Measurements from ENCODE around the gene IGF2BP2.
"Not testable (repeated sequence)": the region's sequence is repeated elsewhere in the genome, so short reads cannot be mapped to it uniquely, and the experiment has no call there.

Gene IGF2BP2

GRCh38 chr3:185680231-185680630 is 144.6 kb downstream of the IGF2BP2 start:
- no peak for DNase-seq
- intact Hi-C loops (cut with DNase I): no loop called here

- intact Hi-C loops (cut with DNase I): no loop called here
- DNase-seq: no peak
Observed at GRCh38 chr3:185678027-185678426, 146.8 kb downstream of the IGF2BP2 start.

- intact Hi-C loops (cut with DNase I): no loop called here
- no peak for DNase-seq
Observed at GRCh38 chr3:185677146-185677829, 147.6 kb downstream of the IGF2BP2 start.

- DNase-seq: no peak
- intact Hi-C loops (cut with DNase I): loop anchor here (10.0 kb wide), 1 partner anchor 267 kb away; the partner anchor contains the start of gene TRA2B
Observed at GRCh38 chr3:185667574-185667973, 157.3 kb downstream of the IGF2BP2 start.

- peak in 1 of 10 donors; percentile 33 for DNase-seq
- intact Hi-C loops (cut with DNase I): loop anchor here (10.0 kb wide), 1 partner anchor 271 kb away; the partner anchor contains the start of gene TRA2B
Observed at GRCh38 chr3:185663929-185664328, 160.9 kb downstream of the IGF2BP2 start.

- DNase-seq: no peak
- intact Hi-C loops (cut with DNase I): loop anchor here (10.0 kb wide), 1 partner anchor 273 kb away; the partner anchor contains the start of gene TRA2B
Observed at GRCh38 chr3:185661772-185662171, 163.1 kb downstream of the IGF2BP2 start.

GRCh38 chr3:185661296-185661695 is 163.5 kb downstream of the IGF2BP2 start:
- intact Hi-C loops (cut with DNase I): loop anchor here (10.0 kb wide), 1 partner anchor 274 kb away; the partner anchor contains the start of gene TRA2B
- not testable (repeated sequence) for DNase-seq

- DNase-seq: peak; percentile 50 to 97 (median 78)
- intact Hi-C loops (cut with DNase I): loop anchor here (1.0 to 10.0 kb wide), 2 partner anchors 108 to 275 kb away; partner anchors contain the start of gene TRA2B
Observed at GRCh38 chr3:185659942-185660921, 164.6 kb downstream of the IGF2BP2 start.

- intact Hi-C loops (cut with DNase I): no loop called here
- DNase-seq: no peak
Observed at GRCh38 chr3:185658943-185659342, 165.9 kb downstream of the IGF2BP2 start.

GRCh38 chr3:185658504-185658912 is 166.3 kb downstream of the IGF2BP2 start:
- DNase-seq: peak in 5 of 10 donors; percentile 18 to 88 (median 56)
- intact Hi-C loops (cut with DNase I): no loop called here

- intact Hi-C loops (cut with DNase I): no loop called here
- DNase-seq: peak in 1 of 10 donors; percentile 25
Observed at GRCh38 chr3:185657691-185658503, 166.9 kb downstream of the IGF2BP2 start.

- peak in 1 of 10 donors; percentile 34 for DNase-seq
Observed at GRCh38 chr3:185657211-185657610, 167.6 kb downstream of the IGF2BP2 start.

GRCh38 chr3:185656321-185656840 is 168.5 kb downstream of the IGF2BP2 start:
- intact Hi-C loops (cut with DNase I): no loop called here
- DNase-seq: peak in 2 of 10 donors; percentile 29 to 81

More at GRCh38 chr3:185657211-185657610, 167.6 kb downstream of the IGF2BP2 start:
- intact Hi-C loops (cut with DNase I): no loop called here

- peak in 1 of 10 donors; percentile 59 for DNase-seq
- intact Hi-C loops (cut with DNase I): no loop called here
Observed at GRCh38 chr3:185655426-185656320, 169.2 kb downstream of the IGF2BP2 start.

GRCh38 chr3:185654758-185655145 is 170.1 kb downstream of the IGF2BP2 start:
- intact Hi-C loops (cut with DNase I): no loop called here

GRCh38 chr3:185653949-185654757 is 170.7 kb downstream of the IGF2BP2 start:
- peak in 1 of 10 donors; percentile 32 for DNase-seq
- intact Hi-C loops (cut with DNase I): no loop called here

More at GRCh38 chr3:185654758-185655145, 170.1 kb downstream of the IGF2BP2 start:
- DNase-seq: peak in 1 of 10 donors; percentile 52

GRCh38 chr3:185651971-185652370 is 172.9 kb downstream of the IGF2BP2 start:
- peak in 1 of 10 donors; percentile 18 for DNase-seq
- intact Hi-C loops (cut with DNase I): no loop called here

- intact Hi-C loops (cut with DNase I): no loop called here
- DNase-seq: no peak
Observed at GRCh38 chr3:185649414-185649813, 175.4 kb downstream of the IGF2BP2 start.
